ENCODE measurements around the gene WDFY3.

The WDFY3 gene

GRCh38 chr4:84753321-84753972 lies 213.0 kb downstream of the WDFY3 start:
- no peak overlapping the region; the same call in 1 of the 2 replicates for H3K4me3 ChIP-seq (ENCODE audit: low read length)
- no peak overlapping the region for H3K27ac ChIP-seq (ENCODE audit: low read length)
- TF ChIP-seq EZH2phosphoT487 (IDR thresholded peaks at IDR 0.05; ENCODE audit: low read depth) (no peak), CTCF (IDR thresholded peaks at IDR 0.05; ENCODE audit: low read depth, low read length) (no peak)
- no peaks in the 10 kb centered on the region for H3K79me2 ChIP-seq (ENCODE audit: low read length)
- H3K4me2 ChIP-seq (ENCODE audit: low read length), result peak overlapping the region; percentile 43
- 0 out of 2 replicates have a peak overlapping the region, but pooled peaks have one; percentile 17 for H2AFZ ChIP-seq (ENCODE audit: low read depth, low read length)
- no peaks in the 10 kb centered on the region for H4K20me1 ChIP-seq (ENCODE audit: insufficient read depth, low read length)
- H3K27me3 ChIP-seq (ENCODE audit: low read depth, low read length), result no peaks in the 10 kb centered on the region
- H3K36me3 ChIP-seq (replicated peaks; ENCODE audit: low read depth, low read length), result no peaks in the 10 kb centered on the region
- no peaks in the 10 kb centered on the region for H3K9me3 ChIP-seq (ENCODE audit: insufficient read depth, low read length)
- H3K4me1 ChIP-seq (ENCODE audit: low read length), result peaks cover 14% of the 10 kb centered on the region
- H3K9ac ChIP-seq (ENCODE audit: low read length), result no peak overlapping the region

GRCh38 chr4:84751707-84752106 lies 214.8 kb downstream of the WDFY3 start:
- peaks cover 14% of the 10 kb centered on the region for H3K4me1 ChIP-seq (ENCODE audit: low read length)
- no peak overlapping the region for H2AFZ ChIP-seq (ENCODE audit: low read depth, low read length)
- no peak overlapping the region for H3K9ac ChIP-seq (ENCODE audit: low read length)
- H3K4me3 ChIP-seq (ENCODE audit: low read length), result no peak overlapping the region
- TF ChIP-seq CTCF (IDR thresholded peaks at IDR 0.05; ENCODE audit: low read depth, low read length) (no peak), EZH2phosphoT487 (IDR thresholded peaks at IDR 0.05; ENCODE audit: low read depth) (no peak)
- no peak overlapping the region for H3K4me2 ChIP-seq (ENCODE audit: low read length)
- H3K27me3 ChIP-seq (ENCODE audit: low read depth, low read length), result no peaks in the 10 kb centered on the region
- no peaks in the 10 kb centered on the region for H4K20me1 ChIP-seq (ENCODE audit: insufficient read depth, low read length)
- no peaks in the 10 kb centered on the region for H3K9me3 ChIP-seq (ENCODE audit: insufficient read depth, low read length)
- H3K36me3 ChIP-seq (replicated peaks; ENCODE audit: low read depth, low read length), result no peaks in the 10 kb centered on the region
- no peaks in the 10 kb centered on the region for H3K79me2 ChIP-seq (ENCODE audit: low read length)
- no peak overlapping the region for H3K27ac ChIP-seq (ENCODE audit: low read length)

- Histone ChIP-seq H3K9ac (ENCODE audit: low read length) (no peak overlapping the region), H3K9me3 (ENCODE audit: insufficient read depth, low read length) (no peaks in the 10 kb centered on the region), H3K36me3 (replicated peaks; ENCODE audit: low read depth, low read length) (no peaks in the 10 kb centered on the region), H3K4me3 (ENCODE audit: low read length) (no peak overlapping the region), H3K4me1 (ENCODE audit: low read length) (peaks cover 14% of the 10 kb centered on the region), H3K79me2 (ENCODE audit: low read length) (no peaks in the 10 kb centered on the region), H4K20me1 (ENCODE audit: insufficient read depth, low read length) (no peaks in the 10 kb centered on the region), H2AFZ (ENCODE audit: low read depth, low read length) (no peak overlapping the region), H3K27ac (ENCODE audit: low read length) (no peak overlapping the region), H3K4me2 (ENCODE audit: low read length) (no peak overlapping the region), H3K27me3 (ENCODE audit: low read depth, low read length) (no peaks in the 10 kb centered on the region)
- no peak for TF ChIP-seq CTCF (IDR thresholded peaks at IDR 0.05; ENCODE audit: low read depth, low read length)
- TF ChIP-seq EZH2phosphoT487 (IDR thresholded peaks at IDR 0.05; ENCODE audit: low read depth), result no peak
Measured at GRCh38 chr4:84750960-84751283, 215.6 kb downstream of the WDFY3 start.

- Histone ChIP-seq H3K9me3 (ENCODE audit: insufficient read depth, low read length) (no peaks in the 10 kb centered on the region), H3K4me3 (ENCODE audit: low read length) (no peak overlapping the region), H4K20me1 (ENCODE audit: insufficient read depth, low read length) (no peaks in the 10 kb centered on the region), H2AFZ (ENCODE audit: low read depth, low read length) (no peak overlapping the region), H3K36me3 (replicated peaks; ENCODE audit: low read depth, low read length) (no peaks in the 10 kb centered on the region), H3K4me1 (ENCODE audit: low read length) (peaks cover 14% of the 10 kb centered on the region), H3K27me3 (ENCODE audit: low read depth, low read length) (no peaks in the 10 kb centered on the region), H3K79me2 (ENCODE audit: low read length) (no peaks in the 10 kb centered on the region), H3K4me2 (ENCODE audit: low read length) (peak overlapping the region; percentile 48), H3K9ac (ENCODE audit: low read length) (no peak overlapping the region), H3K27ac (ENCODE audit: low read length) (no peak overlapping the region)
- peak; percentile 76 for TF ChIP-seq CTCF (IDR thresholded peaks at IDR 0.05; ENCODE audit: low read depth, low read length)
- no peak for TF ChIP-seq EZH2phosphoT487 (IDR thresholded peaks at IDR 0.05; ENCODE audit: low read depth)
Measured at GRCh38 chr4:84750260-84750959, 216.1 kb downstream of the WDFY3 start.

Measured in OCI-LY3 (cell line).